GM04503 (cell line): ENCODE results near the gene ALX4.

Source experiments
- DNase-seq: peaks from one replicate; pipeline ENCODE4 v3.0.0-alpha.2; 2012; ENCODE audit warnings: low read depth

ALX4 gene

DNA sequence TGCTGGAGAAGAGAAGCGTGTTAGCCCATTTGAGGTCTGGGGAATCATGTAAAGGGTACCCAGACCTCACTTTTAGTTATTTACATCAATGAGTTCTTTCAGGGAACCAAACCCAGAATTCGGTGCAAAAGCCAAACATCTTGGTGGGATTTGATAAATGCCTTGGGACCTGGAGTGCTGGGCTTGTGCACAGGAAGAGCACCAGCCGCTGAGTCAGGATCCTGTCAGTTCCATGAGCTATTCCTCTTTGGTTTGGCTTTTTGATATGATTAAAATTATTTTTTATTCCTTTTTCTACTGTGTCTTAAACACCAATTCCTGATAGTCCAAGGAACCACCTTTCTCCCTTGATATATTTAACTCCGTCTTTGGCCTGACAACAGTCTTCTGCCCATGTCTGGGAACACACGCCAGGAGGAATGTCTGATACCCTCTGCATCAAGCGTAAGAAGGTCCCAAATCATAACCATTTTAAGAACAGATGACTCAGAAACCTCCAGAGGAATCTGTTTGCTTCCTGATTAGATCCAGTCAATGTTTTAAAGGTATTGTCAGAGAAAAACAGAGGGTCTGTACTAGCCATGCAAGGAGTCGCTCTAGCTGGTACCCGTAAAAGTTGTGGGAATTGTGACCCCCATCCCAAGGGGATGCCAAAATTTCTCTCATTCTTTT lies 65.2 kb downstream of the ALX4 start:
- DNase-seq, result no peak

DNA sequence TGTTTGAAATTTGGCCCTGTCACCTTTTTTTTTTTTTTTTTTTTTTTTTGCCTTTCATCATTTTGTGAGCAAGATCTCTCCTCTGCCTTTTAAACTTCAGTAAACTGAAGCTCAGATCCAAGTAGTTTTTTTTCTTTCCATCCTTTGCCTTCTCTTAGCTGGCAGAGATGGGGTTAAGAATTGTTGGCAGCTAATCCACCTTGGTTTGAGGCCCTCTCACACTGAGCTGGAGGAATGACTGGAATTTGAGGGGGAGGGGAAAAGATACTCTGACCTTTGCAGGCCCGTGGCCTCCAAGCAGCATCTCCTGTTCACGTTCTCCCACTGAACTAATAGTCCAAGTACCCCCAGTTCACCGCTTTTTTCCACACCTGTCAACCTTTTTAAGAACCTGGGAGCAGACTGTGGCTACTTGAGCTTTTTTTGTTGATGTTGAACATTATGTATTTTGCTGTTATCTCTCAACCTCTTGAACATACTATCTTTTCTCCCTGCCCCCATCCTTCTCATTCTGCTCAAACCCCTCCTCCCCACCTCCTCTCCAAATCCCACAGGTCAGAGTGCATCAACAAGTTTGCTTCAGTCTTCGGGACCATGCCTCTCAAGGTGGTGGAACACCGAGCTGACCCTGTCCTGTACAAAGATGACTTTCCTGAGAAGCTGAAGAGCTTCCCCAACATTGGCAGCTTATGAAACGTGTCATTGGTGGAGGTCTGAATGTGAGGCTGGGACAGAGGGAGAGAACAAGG lies 66.2 kb downstream of the ALX4 start:
- no peak for DNase-seq

DNA sequence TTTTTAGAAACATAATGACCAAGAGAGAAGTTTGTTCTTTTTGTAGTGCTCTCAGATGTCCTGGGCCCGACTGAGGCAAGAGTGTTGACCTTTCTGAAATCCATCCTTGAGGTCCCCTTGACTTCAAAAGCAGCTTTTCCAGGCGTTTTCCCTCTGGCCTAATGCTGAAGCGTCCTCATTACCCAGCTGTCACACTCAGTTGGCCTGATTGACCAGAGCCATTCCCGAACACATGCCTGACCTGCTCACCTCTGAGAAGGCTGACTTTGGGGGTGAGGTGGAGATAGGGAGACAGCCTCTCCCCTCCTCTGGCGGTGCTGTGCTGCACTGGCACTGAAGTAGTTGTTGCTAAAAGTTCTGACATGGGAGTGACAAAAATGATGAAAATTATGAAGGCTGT lies 66.9 kb downstream of the ALX4 start:
- no peak for DNase-seq

DNA sequence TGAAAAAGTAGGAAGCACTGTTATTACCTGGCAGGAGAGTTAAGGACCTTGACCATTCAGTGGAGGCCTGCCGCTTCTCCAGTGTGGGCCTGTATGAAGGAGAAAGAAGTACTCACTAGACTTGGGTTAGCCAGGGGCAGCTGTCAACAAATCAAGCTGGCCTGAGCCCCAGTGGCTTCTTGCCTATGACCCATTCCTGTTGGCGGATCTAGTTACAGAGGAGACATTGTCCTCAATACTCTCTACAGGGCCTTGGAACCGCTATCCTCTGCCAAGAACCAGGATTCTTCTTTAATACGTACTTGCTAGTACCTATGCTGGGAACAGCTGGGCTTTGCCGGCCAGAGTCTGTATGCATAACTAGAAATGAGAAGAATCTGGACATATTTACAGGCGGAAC lies 68.1 kb downstream of the ALX4 start:
- DNase-seq, result no peak

DNA sequence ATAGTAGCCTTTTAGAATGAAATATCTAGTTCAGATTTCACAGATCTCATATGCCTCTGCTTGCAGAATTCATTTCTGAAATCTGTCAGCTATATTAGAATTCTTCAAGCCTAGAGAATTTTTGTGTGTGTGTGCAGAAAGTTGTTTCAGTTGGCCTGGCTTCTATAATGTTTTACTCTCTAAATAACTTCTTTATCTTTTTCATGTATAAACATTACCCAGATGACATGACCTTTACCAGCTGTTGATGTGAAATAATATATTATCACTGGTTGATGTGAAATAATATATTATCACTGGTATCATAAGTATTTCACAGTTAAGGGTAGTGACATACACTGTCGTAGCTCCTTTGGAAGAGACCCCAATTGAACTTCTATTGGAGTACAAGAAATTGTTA lies 72.8 kb downstream of the ALX4 start:
- DNase-seq, result no peak

DNA sequence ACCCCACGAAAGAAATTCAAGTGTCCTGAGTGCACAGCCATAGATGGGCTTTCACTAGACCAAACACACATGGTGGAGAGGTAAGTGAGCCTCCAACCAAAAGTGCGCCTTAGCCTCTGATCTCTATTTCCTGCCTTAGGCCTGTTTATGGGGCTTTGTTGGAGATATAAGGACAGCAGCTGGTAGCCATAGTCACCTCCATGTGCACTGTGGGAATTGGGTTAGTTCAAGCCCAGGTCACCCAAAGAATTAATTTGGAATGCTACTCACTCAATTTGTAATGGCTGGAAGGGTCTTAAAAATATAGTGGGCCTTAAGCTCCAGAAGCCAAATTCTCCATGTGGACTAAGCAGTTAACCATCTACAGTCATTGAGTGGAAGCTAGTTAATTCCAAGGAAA lies 73.6 kb downstream of the ALX4 start:
- DNase-seq, result no peak

DNA sequence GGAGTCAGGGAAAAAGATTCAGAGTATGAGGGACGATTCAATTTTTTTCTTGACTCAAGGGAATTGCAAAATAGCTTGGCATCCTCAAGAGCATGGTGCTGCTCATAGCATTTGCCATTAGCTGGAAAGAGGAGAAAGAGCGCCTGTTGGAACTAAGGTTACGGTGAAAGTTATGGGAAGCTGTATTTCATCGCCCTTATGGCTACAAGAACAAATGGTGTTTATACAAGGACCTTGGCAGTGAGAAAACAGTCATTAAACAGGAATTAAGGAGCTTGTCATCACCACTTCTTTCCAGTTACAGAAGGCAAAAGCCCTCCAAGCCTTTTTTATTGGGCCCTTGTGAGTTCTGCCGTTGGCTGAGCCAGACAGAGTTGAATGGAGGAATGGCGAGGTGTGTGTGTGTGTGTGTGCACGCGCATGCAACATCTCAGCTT lies 74.2 kb downstream of the ALX4 start:
- peak; percentile 43 for DNase-seq

DNA sequence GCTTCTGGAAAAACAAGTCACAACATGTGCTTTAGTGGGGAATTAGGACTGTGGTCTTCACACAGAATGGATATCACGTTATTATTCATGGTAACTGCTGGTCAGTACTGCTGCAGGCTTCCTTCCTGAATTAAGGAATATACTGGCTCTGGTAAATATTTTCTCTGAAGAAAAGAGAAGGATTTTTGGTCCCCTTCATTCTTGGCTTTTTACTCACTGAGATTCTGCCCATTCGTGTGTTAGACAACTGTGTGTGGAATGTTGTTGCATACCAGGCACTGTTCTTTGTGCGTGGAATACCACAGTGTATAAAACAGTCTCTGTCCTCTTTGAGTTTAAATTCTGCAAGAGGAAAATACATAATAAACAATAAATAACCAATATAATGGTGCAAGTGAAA lies 80.3 kb downstream of the ALX4 start:
- DNase-seq, result no peak

DNA sequence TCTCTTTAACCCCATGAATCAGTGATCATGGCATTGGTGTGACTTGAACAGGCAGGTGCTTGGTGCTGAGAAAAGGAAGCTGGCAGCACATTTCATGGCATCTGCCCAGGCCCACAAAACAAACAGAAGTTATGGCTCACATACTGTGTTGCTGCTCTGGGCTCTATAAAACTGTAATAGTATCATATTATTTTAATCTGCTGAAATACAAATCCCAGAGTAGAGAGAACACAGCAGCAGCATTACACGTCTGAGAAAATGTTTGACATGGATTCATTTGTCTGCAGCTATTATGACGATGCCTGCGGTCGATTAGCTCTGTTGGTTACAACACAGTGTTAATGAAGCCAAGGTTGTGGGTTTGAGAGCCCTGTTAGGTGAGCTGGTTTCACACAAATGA lies 80.8 kb downstream of the ALX4 start:
- no peak for DNase-seq

DNA sequence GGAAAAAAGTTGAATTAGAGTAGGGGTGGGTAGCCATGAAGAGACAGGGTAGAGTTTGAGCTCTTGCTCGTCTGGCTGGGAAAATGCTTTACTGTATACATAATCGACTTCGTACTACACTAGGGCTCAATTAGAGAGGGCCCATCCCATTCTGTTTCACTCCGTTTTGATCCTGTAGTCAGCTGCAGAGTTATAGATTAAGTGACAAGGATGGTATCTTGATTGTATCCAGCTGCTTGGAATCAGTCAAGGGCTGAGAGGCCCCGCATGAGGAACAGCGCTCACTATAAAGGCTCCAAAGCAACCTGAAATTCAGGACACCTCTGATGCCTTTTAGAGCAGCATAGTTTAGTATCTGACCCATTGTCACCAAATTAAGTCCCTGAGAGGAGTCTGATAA lies 81.6 kb downstream of the ALX4 start:
- no peak for DNase-seq

DNA sequence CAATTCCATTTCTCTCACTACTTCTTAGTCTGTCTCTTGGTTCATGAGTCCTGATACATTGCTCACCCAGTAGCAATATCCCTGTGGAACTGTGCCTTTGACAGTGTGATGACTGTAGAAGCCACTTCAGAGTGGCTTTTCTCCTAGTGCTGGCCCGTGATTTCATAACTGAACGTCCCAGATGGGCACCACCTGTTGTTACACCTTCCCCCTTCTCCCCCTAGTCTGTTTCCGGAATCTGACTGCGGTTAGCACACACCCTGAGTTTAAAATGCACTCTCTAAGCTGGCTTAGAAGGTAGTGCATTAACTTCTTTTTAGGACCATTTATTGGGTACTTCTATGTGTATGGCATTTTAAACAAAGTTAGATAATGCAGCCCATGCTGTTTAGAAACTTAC lies 83.0 kb downstream of the ALX4 start:
- no peak for DNase-seq

DNA sequence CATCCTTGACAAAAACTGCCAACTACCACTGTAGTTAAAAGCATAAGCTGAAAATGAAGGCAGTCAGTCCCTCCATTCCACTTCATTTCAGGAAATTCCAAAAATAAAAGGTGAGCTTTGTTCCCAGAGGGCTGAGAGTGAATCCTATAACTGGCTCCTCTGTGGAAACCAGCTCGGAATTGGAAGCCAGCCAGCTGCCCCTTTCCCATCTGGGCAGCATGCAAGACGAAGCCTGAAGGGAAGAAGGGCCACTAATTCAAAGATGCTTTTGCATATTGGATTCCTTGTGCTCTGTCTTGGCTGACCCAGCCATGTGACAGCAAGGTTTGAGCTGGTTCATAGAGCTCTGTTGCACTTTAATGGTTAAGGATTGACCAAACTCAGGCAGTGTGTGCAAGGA lies 83.4 kb downstream of the ALX4 start:
- no peak for DNase-seq

DNA sequence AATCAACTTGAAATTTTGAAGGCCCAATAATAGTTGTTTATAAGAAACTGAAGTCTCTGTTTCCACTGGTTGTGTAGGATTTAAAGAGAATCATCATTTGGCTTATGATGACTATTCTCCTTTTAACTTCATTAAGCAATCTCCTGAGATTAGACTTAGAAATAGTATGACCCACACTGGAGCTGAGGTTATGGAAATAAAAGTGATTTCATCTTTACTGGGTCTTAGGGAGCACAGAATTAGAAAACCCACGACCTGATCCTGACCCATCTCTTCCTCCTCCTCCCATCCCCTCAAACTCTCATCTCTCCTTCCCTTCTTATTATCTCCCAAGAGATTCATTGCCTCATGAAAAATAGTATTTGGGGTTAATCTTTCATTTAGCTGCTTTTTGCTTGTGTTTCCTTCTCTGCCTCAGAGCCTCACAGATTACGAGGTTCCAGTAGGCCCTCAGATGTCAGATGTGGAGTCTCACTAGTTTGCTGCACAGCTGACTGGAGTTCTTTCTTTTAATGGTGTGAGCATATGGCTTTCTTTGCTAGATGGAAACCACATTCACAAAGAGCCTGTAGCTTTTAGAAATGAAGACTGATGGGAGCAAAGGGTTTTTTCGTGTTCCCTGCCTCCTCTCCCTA lies 85.0 kb downstream of the ALX4 start:
- DNase-seq, result no peak

DNA sequence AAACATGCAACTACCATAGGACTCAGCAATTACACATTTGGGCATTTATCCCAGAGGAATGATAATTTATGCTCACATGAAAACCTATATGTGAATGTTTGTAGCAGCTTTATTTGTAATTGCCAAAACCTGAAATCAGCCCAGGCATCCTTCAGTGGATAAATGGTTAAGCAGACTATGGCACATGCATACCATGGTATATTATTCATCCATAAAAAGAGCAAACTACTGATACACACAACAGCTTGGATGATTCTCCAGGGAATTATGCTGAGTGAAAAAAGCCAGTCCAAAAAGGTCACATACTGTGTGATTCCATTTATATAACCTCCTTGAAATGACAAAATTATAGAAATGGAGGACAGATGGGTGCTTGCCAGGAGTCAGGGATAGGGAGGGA lies 86.7 kb downstream of the ALX4 start:
- peak; percentile 45 for DNase-seq

DNA sequence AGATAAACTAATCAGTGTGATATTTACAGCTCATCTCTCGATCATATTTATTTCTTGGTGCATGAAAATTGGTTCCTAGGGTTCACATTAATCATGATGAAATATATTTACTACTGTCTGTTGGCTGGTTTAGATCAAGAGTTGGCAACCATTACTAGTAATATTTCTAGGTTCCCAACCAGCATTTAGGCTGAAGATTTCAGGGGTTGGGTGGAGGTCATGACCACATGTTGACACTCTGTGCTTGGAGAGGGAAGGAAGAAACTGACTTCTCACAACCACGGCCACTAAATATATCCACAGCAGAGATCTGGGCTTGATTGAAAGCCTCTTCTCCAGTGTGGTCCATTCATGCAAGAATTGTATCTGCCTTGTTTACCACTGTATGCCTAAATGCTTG lies 87.9 kb downstream of the ALX4 start:
- no peak for DNase-seq

DNA sequence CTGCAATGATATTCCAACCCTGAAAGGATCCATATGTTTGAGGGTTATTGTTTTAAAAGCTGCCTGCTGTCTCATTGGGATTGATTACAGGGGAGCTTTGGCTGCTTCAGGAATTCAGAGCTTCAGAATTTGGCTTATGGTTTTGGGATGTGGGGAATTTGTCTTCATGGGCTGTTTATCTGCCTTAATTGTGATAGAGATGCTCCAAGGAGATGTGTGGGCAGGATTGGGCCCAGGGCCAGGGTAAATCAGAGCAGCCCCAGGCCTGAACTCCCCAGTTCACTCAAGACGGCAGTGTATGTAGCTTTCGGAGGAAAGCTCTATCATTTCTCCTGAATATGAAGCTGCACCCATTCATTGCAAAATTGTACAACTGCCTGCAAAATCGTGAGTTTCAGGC lies 88.5 kb downstream of the ALX4 start:
- DNase-seq, result no peak

DNA sequence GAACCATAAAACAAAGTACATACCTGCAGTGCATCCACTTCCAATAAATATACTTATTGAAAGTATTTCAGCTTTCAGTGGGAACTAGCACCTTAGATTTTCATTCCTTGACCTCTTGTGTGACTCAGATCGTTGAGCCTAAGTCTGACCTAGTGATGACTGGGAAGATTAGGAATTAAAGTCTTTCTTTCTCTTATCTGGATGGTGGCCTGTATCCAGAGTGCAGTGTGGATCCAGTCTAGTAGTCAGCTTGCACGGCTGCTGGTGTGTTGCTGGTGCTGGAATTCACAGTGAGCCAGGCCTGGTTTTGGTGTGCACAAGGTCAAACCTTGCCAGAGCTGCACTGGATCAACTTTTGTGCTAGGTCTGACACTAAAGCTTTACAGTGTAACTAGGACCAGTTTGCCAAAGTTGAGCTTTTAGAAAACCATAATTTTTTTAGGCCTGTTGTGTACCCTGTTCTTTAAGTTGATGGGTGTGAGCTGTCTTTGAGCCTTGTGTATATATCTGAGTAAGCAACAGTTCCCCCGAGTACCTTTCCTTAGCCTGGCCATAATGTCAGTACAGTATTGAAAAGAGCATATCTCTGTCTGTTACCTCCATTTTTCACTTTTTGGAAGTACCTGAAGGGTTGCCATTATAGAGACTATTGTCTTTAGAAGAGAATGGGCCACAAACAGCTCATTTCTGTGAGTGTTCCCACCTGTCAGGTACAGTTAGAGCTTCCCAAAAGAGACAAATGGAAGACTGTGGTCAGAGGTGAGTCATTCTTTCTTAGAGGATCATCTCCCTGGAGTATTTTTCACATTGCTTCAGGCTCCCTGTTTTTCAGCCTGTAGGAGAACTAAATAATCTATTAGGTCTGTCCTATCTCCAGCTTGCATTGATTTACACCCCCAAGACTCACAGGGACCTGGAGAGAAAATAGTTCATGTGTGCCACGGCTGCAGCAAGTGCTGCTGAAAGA lies 89.8 kb downstream of the ALX4 start:
- no peak for DNase-seq

DNA sequence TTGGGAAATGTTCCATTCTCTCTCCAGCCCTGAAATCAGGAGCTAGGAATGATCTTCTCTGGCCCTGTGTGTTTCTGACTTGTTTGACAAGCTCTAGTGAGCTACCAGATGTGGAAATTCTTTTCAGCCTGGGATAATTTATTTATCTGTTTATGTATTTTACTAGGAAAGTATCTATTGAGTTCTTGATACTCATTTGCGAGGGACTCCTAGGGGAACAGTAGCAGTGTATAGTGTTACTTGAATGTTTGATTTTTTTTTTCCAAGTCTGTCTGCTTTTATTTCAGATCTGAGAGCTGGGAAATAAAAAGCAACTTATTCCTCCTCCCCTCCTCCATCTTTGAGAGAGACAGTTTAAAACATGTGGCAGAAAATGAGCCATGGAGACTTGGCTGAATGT lies 92.5 kb downstream of the ALX4 start:
- no peak for DNase-seq

DNA sequence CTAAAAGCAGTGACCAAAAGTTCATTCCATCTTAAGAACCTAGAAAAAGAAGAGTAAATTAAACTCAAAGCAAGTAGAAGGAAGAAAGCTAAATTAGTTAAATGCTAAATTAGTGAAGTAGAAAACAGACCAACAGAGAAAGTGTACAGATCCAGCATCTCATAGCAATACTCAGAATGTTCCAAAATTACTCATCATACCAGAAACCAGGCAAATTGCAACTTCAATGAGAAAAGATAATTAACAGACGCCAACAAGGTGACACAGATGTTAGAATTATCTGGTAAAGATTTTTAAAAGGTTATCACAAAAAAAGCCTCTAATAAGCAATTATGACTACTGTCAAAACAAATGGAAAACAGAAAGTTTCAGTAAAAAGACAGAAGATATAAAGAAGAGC lies 96.8 kb downstream of the ALX4 start:
- no peak for DNase-seq

DNA sequence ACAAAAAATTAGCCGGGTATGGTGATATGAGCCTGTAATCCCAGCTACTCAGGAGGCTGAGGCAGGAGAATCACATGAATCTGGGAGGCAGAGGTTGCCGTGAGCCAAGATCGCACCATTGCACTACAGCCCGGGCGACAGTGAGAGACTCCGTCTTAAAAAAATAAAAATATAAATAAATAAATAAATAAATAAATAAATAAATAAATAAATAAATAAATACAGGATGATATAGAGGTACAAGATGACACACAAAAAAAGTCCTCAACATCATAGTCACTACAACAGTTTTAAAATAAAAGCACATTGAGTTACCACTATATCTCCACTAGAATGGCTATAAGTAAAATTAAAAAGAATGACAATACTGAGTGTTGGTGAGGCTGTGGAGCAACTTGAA lies 97.8 kb downstream of the ALX4 start:
- DNase-seq, result no peak
